Neural progenitor cell (in vitro differentiated cells): ENCODE data around the gene LRP1. TPM values are rescaled to one million over a fixed set of nuclear protein-coding genes. Genes with fewer than 3 reads are reported as not detected.

Experiments
- DNase-seq: peaks from one replicate; pipeline ENCODE4 v3.0.0-alpha.2; 2016; ENCODE audit warnings: low spot score
- H2AFZ ChIP-seq: fragments of 200-600 bp; sonication (generic); replicated peaks from 2 replicates; pipeline ENCODE4 v1.6.1; 2016; ENCODE audit warnings: antibody characterized with exemption
- H3F3A ChIP-seq: fragments of 200-600 bp; sonication (generic); 2 replicates; pipeline ENCODE4 v1.6.1; 2016; ENCODE audit warnings: antibody characterized with exemption, low read depth
- H3K27ac ChIP-seq: fragments of 200-600 bp; sonication (generic); 2 replicates; pipeline ENCODE4 v1.5.1; 2016; ENCODE audit warnings: mild to moderate bottlenecking
- H3K27me3 ChIP-seq: fragments of 200-600 bp; sonication (generic); 2 replicates; pipeline ENCODE4 v1.6.1; 2016; ENCODE audit warnings: mild to moderate bottlenecking, moderate library complexity
- H3K36me3 ChIP-seq: fragments of 200-600 bp; sonication (generic); 2 replicates; pipeline ENCODE4 v1.5.1; 2016
- H3K4me1 ChIP-seq: fragments of 200-600 bp; sonication (generic); 2 replicates; pipeline ENCODE4 v1.6.1; 2016; ENCODE audit warnings: mixed run types
- H3K4me2 ChIP-seq: fragments of 200-600 bp; sonication (generic); 2 replicates; pipeline ENCODE4 v1.6.1; 2016
- H3K4me3 ChIP-seq: fragments of 200-600 bp; sonication (generic); 2 replicates; pipeline ENCODE4 v1.5.1; 2016
- H3K79me2 ChIP-seq: fragments of 200-600 bp; sonication (generic); 2 replicates; pipeline ENCODE4 v1.6.1; 2016; ENCODE audit warnings: low read depth
- H3K9ac ChIP-seq: fragments of 200-600 bp; sonication (generic); 2 replicates; pipeline ENCODE4 v1.6.1; 2016
- H3K9me3 ChIP-seq: fragments of 200-600 bp; sonication (generic); 2 replicates; pipeline ENCODE4 v1.5.1; 2016; ENCODE audit warnings: low read depth
- H4K20me1 ChIP-seq: fragments of 200-600 bp; sonication (generic); 2 replicates; pipeline ENCODE4 v1.6.1; 2016; ENCODE audit warnings: low read depth
- H3K27ac Mint-ChIP-seq: 3 replicates; pipeline ENCODE4 v1.8.0; 2021; ENCODE audit warnings: mixed read lengths
- H3K27me3 Mint-ChIP-seq: 2 replicates; pipeline ENCODE4 v1.8.0; 2022; ENCODE audit warnings: low read depth, mild to moderate bottlenecking, inconsistent platforms, moderate library complexity, mixed read lengths; ENCODE audit not compliant: insufficient read depth
- H3K36me3 Mint-ChIP-seq: 3 replicates; pipeline ENCODE4 v1.8.0; 2021; ENCODE audit warnings: mixed read lengths
- H3K4me1 Mint-ChIP-seq: 3 replicates; pipeline ENCODE4 v1.8.0; 2021; ENCODE audit warnings: mixed read lengths
- H3K4me3 Mint-ChIP-seq: 3 replicates; pipeline ENCODE4 v1.8.0; 2021; ENCODE audit warnings: mild to moderate bottlenecking, moderate library complexity, mixed read lengths
- H3K9me3 Mint-ChIP-seq: 3 replicates; pipeline ENCODE4 v1.8.0; 2020; ENCODE audit warnings: mixed read lengths
- EZH2 ChIP-seq: fragments of 200-600 bp; sonication (generic); IDR thresholded peaks from 2 replicates; pipeline ENCODE4 v1.6.1; 2017; ENCODE audit warnings: antibody characterized with exemption, mild to moderate bottlenecking, moderate library complexity
- EZH2phosphoT487 ChIP-seq: fragments of 200-600 bp; sonication (generic); IDR thresholded peaks from 2 replicates; pipeline ENCODE4 v1.6.1; 2017; ENCODE audit warnings: antibody characterized with exemption
- total RNA-seq: library from RNA; depleted of rRNA; stranded (reverse); fragments of >200 nt; gene quantifications from 2 replicates; pipeline ENCODE4 v1.2.3, GENCODE V29; 2015; ENCODE audit warnings: low replicate concordance
- TF ChIP-seq, protein P1 (sequence below): fragments of 200-600 bp; sonication (generic); IDR thresholded peaks from 2 replicates; pipeline ENCODE4 v1.5.1; 2017; ENCODE audit warnings: antibody characterized with exemption, mild to moderate bottlenecking

LRP1 gene
- total RNA-seq, 1 donor from 2014 or later, result 13.9 TPM

DNA sequence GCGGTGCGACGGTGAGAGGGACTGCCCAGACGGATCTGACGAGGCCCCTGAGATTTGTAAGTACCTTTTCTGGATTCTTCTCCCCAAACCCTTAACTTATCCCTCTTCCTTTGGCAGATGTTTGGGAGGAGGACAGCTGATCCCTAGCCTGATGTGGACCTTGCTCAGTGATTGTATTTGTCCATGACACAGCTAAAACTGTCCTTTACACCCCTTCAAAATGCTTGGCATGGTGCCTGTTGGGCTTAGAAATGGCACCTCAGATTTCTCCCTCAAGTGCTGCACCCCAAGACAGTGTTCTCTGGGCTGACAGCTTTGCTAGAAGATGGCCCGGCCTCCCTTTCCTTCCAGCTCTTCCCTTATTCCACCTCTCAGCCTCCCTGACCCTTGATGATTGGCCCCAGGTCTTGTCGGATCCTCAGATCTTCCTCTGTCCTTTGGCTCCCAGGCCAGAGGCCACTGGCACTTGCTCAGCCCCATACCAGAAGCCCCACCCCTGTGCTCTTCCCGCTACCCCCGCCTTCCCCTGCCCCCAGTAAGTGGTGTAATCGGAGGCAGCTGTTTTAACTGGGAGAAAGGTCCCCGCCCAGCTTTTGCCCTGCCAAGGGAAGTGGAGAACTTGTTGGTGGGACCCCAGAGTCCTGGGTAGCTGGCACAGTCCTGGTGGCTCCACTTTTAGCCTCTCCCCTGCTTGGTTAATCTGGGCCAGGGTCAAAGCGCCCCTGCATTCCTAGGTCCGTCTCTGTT is 10.4 kb downstream of the LRP1 start:
- Histone ChIP-seq H3K79me2 (peaks cover 41% of the 10 kb centered on the region), H3F3A (peaks cover 15% of the 10 kb centered on the region), H3K4me1 (peaks cover 17% of the 10 kb centered on the region), H4K20me1 (peaks cover 62% of the 10 kb centered on the region), H3K9me3 (no peaks in the 10 kb centered on the region), H3K4me2 (no peak overlapping the region), H3K27ac (no peak overlapping the region), H3K27me3 (no peaks in the 10 kb centered on the region), H3K9ac (no peak overlapping the region), H3K36me3 (no peaks in the 10 kb centered on the region), H3K4me3 (no peak overlapping the region), H2AFZ (no peak overlapping the region)
- Mint-ChIP-seq H3K27ac (no peak overlapping the region), H3K4me1 (peaks cover 54% of the 10 kb centered on the region), H3K36me3 (peaks cover 18% of the 10 kb centered on the region), H3K9me3 (no peaks in the 10 kb centered on the region), H3K27me3 (no peaks in the 10 kb centered on the region), H3K4me3 (no peak overlapping the region)
- TF ChIP-seq EZH2 (no peak), EZH2phosphoT487 (no peak)
- TF ChIP-seq, protein P1, sequence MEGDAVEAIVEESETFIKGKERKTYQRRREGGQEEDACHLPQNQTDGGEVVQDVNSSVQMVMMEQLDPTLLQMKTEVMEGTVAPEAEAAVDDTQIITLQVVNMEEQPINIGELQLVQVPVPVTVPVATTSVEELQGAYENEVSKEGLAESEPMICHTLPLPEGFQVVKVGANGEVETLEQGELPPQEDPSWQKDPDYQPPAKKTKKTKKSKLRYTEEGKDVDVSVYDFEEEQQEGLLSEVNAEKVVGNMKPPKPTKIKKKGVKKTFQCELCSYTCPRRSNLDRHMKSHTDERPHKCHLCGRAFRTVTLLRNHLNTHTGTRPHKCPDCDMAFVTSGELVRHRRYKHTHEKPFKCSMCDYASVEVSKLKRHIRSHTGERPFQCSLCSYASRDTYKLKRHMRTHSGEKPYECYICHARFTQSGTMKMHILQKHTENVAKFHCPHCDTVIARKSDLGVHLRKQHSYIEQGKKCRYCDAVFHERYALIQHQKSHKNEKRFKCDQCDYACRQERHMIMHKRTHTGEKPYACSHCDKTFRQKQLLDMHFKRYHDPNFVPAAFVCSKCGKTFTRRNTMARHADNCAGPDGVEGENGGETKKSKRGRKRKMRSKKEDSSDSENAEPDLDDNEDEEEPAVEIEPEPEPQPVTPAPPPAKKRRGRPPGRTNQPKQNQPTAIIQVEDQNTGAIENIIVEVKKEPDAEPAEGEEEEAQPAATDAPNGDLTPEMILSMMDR, result no peak
- no peak for DNase-seq

DNA sequence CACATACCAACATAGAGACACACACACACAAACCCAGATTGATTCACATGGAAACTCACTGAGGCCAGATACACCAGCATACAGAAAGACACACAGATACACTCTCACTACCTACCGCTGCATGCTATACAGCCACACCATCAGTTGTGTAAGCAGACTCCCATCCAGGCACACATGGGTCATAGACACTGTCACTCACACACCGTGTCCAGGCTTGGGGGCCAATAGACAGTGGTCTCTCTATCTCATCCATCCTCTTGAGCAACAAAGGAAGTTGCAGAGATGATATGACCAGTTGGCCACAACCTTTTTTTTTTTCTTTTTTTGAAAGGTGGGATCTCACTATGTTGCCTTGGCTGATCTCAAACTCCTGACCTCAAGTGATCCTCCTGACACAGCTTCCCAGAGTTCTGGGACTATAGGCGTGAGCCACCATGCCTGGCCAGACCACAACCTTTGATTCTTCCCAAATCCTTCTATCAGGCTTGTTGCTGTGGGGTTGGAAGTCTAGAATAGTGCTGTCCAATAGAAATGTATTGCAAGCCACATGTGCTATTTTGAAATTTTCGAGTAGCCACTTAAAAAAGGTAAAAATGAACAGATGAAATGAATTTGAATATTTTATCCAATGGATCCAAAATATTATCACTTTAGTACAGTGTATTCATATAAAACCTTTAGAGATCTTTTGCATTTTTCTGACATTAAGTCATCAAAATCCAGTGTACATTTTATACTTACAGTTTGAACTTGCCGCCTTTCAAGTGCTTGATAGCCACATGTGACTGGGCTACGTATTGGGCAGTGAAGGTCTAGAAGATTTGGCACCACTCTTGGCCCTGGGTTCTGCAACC is 11.7 kb downstream of the LRP1 start:
- no peak overlapping the region for H2AFZ ChIP-seq
- peaks cover 30% of the 10 kb centered on the region for H3K79me2 ChIP-seq
- DNase-seq, result no peak
- no peaks in the 10 kb centered on the region for H3K36me3 ChIP-seq
- H3K9ac ChIP-seq, result no peak overlapping the region
- no peaks in the 10 kb centered on the region for H3K9me3 ChIP-seq
- no peak overlapping the region for H3K4me3 ChIP-seq
- Mint-ChIP-seq H3K4me1 (peaks cover 44% of the 10 kb centered on the region), H3K4me3 (no peak overlapping the region), H3K36me3 (peaks cover 26% of the 10 kb centered on the region), H3K9me3 (no peaks in the 10 kb centered on the region), H3K27ac (no peak overlapping the region), H3K27me3 (no peaks in the 10 kb centered on the region)
- H3K27me3 ChIP-seq, result no peaks in the 10 kb centered on the region
- H3K4me1 ChIP-seq, result peaks cover 14% of the 10 kb centered on the region
- TF ChIP-seq, protein P1, result no peak
- TF ChIP-seq EZH2phosphoT487 (no peak), EZH2 (no peak)
- no peak overlapping the region for H3K4me2 ChIP-seq
- H3K27ac ChIP-seq, result no peak overlapping the region
- peaks cover 6% of the 10 kb centered on the region for H3F3A ChIP-seq
- H4K20me1 ChIP-seq, result peaks cover 54% of the 10 kb centered on the region

DNA sequence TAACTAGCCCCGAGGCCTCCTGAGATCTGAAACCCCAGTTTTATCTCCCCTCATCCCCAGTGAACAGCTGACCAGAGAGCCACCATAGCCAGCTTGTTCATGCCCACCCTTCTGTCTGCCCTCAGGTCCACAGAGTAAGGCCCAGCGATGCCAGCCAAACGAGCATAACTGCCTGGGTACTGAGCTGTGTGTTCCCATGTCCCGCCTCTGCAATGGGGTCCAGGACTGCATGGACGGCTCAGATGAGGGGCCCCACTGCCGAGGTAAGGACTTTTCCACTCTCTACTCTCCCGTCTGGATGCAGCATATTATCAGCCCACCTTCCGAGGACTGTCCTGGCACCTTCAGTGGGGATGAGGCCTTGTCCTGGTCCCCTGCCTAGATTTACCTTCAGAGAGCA is 13.0 kb downstream of the LRP1 start:
- H4K20me1 ChIP-seq, result peaks cover 53% of the 10 kb centered on the region
- H3K9me3 ChIP-seq, result no peaks in the 10 kb centered on the region
- no peaks in the 10 kb centered on the region for H3F3A ChIP-seq
- H3K4me3 Mint-ChIP-seq, result no peak overlapping the region
- peaks cover 33% of the 10 kb centered on the region for H3K36me3 Mint-ChIP-seq
- H3K9ac ChIP-seq, result no peak overlapping the region
- no peak overlapping the region for H2AFZ ChIP-seq
- H3K27me3 ChIP-seq, result no peaks in the 10 kb centered on the region
- H3K9me3 Mint-ChIP-seq, result no peaks in the 10 kb centered on the region
- peaks cover 2% of the 10 kb centered on the region for H3K4me1 ChIP-seq
- H3K4me1 Mint-ChIP-seq, result peaks cover 41% of the 10 kb centered on the region
- H3K36me3 ChIP-seq, result no peaks in the 10 kb centered on the region
- H3K79me2 ChIP-seq, result peaks cover 18% of the 10 kb centered on the region
- H3K4me3 ChIP-seq, result no peak overlapping the region
- no peak overlapping the region for H3K4me2 ChIP-seq
- no peak for DNase-seq
- no peak overlapping the region for H3K27ac Mint-ChIP-seq
- no peaks in the 10 kb centered on the region for H3K27me3 Mint-ChIP-seq
- no peak overlapping the region for H3K27ac ChIP-seq
- TF ChIP-seq EZH2phosphoT487, result no peak
- TF ChIP-seq, protein P1, result no peak
